Effector CD4-positive, alpha-beta T cell (primary cell): ENCODE measurements around the gene NBDY.

Source experiments
- DNase-seq: peaks from one replicate; pipeline ENCODE4 v3.0.0-alpha.2; 2020

The NBDY gene

DNA sequence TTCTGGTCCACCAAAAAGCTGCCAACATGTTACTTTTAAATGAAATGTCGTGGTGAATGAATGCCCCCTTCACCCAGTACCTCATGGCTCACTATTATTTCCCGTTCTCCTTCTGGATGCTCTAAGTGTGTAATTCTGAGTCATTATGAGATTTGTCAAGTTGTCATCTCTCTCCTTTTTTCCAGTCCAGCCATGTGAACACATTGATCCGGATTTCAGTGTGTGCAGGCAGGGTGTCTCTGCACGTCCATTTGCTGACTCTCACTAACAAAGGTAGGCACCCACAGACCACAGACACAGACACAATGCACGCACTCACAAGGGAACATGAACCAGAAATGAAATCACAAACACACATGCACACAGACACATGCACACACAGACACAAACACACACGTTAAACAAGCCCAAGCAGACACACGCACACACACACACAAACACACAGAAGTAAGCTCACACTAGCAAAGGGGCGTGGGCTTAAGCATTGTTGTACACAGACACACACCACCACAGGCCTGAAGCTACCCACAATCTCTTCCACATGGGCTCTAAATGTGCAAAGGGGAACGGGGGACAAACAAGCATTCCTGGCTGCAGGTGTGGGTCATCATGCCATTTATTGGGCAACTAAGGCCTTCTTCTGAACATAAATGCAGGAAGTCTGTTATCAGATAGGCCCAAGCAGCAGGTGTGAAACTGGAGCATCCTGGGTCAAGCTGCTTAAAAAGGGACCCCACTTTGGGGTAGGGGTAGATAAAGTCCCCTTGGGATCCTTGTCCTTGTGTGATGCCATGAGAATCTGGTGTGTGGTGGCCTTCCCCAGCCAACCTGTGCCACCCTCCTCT, 58.1 kb downstream of the NBDY start:
- DNase-seq: no peak

GRCh38 chrX:56787734-56788152, 58.7 kb downstream of the NBDY start:
- no peak for DNase-seq

DNA sequence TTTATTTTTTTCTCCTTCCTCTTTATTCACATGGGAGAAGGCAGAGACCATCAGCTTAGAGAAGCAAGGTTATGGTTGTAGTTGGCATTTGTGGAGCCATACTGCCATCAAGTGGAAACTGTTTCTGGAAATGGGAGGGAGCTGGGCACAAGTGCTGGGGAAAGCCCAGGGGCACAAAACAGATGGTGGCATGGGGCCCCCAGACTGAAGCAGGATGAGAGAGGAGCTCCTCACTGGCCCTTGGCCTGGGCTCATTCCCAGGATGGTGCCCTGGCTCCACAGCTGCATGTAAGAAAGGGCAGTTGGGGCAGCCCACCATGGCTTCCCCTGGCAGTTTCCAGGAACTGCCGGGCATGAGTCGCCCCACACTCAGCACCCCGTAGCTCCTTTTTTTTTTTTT, 59.2 kb downstream of the NBDY start:
- no peak for DNase-seq

DNA sequence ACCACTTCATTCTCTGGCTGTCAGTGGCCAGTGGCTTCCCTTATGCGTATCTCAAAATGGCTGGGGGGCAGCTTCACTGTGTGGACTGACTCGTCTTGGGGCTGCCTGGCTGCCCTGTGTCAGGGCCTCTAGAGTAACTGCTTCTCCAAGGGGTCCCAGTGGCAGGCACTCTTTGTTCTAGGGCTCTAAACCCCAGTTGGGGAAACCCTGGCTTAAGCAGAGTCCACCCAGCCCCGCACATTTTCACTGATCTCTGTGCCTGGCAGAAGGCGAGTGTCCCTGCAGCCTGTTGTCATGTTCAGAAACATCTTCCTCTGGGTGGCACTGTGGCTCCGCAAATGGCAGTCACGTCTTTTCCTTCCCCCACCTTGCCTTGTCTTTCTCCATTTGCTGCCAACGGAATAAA, 59.7 kb downstream of the NBDY start:
- DNase-seq: no peak

DNA sequence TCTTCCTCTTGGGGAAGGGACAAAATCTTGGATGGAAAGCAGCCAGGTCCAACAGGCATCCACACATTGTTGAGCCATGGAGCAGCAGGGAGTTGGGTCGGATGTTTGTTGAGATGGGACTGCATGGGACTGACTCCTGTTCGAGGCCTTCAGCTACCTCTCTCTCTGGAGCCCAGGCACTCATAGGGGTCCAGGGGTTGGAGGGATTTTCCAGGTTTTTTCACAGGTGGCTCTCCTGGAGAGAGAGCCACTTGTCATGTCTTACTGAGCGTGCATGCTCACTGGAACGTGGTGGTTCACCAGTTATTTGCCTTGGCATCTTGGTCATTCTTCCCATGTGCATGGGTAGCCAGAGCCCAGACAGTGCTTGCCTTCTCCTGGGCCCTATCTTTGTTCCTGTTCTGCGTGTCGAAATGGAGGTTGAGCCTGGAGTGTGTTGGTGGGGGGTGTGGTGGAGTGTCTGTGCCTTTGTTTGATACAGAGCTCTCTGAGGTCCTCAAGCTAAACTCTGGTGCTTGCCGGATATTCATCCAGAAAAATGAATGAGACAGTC, 60.6 kb downstream of the NBDY start:
- no peak for DNase-seq

DNA sequence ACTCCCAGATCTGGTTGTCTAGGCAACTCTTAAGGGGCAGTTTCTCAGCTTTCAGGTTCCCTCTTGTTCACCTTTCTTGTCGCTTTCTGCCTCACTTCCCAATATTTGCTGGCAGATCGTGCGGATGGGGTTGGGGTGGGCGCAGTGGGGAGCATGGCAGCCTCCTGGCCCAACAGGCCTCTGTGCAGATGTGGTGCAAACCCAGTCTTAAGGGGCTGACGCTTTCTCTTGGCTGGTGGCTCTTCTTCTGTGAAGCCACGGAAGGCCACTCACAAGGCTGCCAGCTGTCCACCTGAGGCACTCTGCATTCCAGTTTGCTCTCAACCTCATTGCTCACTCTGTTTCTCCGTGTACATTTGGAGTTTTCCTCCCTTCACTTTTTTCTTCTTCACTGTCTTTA, 61.7 kb downstream of the NBDY start:
- no peak for DNase-seq

- no peak for DNase-seq
These were observed 62.4 kb downstream of the NBDY start for GRCh38 chrX:56791456-56791855.

DNA sequence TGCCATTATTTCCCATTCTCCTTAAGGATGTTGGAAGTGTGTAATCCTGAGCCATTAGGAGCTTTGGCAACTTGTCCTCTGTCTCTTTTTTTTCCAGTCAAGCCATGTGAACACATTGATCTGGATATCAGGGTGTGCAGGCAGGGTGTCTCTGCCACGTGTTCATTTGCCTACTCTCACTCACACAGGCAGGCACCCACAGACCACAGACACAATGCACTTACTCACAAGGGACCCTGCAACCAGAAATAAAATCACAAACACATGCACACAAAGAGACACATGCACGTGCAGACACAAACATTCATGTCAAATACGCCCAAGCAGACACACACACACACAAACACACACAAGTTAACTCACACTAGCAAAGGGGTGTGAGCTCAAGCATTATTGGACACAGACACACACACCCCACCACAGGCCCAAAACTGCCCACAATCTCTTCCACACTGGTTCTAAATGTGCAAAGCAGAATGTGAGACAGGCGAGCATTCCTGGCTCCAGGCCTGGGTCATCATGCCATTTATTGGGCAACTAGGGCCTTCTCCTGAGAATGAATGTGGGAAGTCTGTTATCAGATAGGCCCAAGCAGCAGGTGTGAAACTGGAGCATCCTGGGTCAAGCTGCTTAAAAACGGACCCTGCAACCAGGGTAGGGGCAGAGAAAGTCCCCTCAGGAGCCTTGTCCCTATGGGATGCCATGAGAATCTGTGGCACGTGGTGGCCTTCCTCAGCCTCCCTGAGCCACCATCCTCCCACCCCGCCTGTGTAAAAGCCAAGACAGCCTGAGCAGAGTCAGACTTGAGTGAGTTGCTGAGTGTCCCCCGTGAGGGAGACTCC, 63.4 kb downstream of the NBDY start:
- no peak for DNase-seq

GRCh38 chrX:56793112-56793430, 64.0 kb downstream of the NBDY start:
- no peak for DNase-seq

- no peak for DNase-seq
These were observed 64.7 kb downstream of the NBDY start for GRCh38 chrX:56793521-56794320.

DNA sequence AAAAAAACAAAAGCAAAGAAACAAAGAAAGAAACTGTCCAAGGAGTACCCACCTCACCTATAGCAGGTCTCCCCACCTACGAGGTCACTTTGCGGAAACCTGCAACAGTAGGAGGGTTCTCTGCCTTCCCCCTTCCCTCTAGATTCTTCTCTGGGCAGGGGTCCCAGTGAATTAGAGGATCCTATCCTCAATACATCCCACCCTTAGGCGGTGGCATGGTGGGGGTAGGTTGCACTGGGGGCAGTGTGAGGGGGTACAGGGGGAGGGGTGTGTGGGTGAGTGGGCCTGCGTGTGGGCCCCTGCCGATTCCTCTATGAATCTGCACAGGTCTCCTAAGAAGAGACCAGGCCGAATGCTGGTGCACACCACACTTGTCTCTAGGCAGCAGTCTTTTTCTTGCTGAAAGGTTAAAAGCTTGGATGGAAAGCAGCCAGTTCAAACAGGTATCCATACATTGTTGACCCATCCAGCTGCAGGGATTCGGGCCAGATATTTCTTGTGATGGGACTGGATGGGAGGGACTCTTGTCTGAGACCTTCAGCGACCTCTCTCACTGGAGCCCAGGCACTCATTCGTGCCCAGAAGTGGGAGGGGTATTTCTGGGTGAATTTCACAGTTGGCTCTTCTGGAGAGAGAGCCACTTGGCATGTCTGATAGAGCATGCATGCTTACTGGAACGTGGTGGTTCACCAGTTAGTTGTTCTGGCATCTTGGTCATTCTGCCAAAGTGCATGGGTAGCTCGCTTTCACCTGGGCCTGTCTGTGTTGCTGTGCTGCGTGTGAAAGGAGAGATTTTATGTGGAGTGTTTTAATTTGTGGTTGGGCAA, 65.6 kb downstream of the NBDY start:
- no peak for DNase-seq

DNA sequence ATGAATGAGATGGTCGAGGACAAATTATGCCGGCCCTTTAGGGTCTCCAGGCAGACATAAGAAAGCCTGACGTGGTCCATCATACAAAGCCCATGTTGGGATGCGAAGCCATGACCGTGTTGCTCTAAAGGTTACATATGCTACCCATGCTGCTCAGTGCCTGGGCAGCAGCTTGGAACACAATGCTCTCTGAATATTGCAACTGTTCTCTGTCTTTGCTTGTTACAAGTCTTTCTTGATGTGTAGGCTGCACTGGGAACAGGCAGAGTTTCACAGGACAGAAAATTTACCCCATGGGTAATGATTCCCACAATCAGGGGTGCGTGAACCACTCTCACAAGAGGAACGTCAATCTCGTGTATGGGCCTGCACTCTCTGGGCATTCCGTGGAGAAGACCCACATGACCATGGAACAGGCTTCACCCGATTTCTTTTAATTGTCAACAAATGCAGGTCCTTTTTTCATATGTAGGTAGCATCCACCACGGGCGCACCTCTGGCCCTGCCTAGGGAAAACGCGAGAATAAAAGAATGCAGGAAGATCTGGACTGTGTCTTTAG, 66.3 kb downstream of the NBDY start:
- no peak for DNase-seq

GRCh38 chrX:56796641-56797395, 67.8 kb downstream of the NBDY start:
- DNase-seq: no peak

- no peak for DNase-seq
These were observed 68.7 kb downstream of the NBDY start for GRCh38 chrX:56797574-56798338.

- no peak for DNase-seq
These were observed 69.3 kb downstream of the NBDY start for GRCh38 chrX:56798339-56798711.

- no peak for DNase-seq
These were observed 70.1 kb downstream of the NBDY start for GRCh38 chrX:56798866-56799758.

- DNase-seq: no peak
These were observed 71.3 kb downstream of the NBDY start for GRCh38 chrX:56800307-56800706.

- DNase-seq: peak; percentile 37
These were observed 71.8 kb downstream of the NBDY start for GRCh38 chrX:56800801-56801200.

GRCh38 chrX:56802428-56802827, 73.4 kb downstream of the NBDY start:
- no peak for DNase-seq
